ENCODE results near the gene EGFL8.

Gene EGFL8

GRCh38 chr6:32146287-32146686 is 18.1 kb upstream of the EGFL8 start:
- H3K27ac ChIP-seq (ENCODE audit: low read length) = no peak overlapping the region
- TF ChIP-seq EZH2phosphoT487 (IDR thresholded peaks at IDR 0.05; ENCODE audit: low read depth) (no peak), CTCF (IDR thresholded peaks at IDR 0.05; ENCODE audit: low read depth, low read length) (no peak)
- H3K4me2 ChIP-seq (ENCODE audit: low read length) = no peak overlapping the region

GRCh38 chr6:32146687-32147086 is 17.7 kb upstream of the EGFL8 start:
- Histone ChIP-seq H3K27me3 (ENCODE audit: low read depth, low read length) (0 out of 2 replicates have a peak, but pooled peaks cover 5% of the 10 kb centered on the region), H4K20me1 (ENCODE audit: insufficient read depth, low read length) (no peaks in the 10 kb centered on the region), H3K36me3 (replicated peaks; ENCODE audit: low read depth, low read length) (no peaks in the 10 kb centered on the region), H3K4me1 (ENCODE audit: low read length) (no peaks in the 10 kb centered on the region; the same call in 1 of the 2 replicates), H3K27ac (ENCODE audit: low read length) (no peak overlapping the region), H3K4me2 (ENCODE audit: low read length) (no peak overlapping the region), H3K9me3 (ENCODE audit: insufficient read depth, low read length) (no peaks in the 10 kb centered on the region), H3K79me2 (ENCODE audit: low read length) (no peaks in the 10 kb centered on the region), H3K9ac (ENCODE audit: low read length) (no peak overlapping the region), H2AFZ (ENCODE audit: low read depth, low read length) (no peak overlapping the region), H3K4me3 (ENCODE audit: low read length) (no peak overlapping the region)
- TF ChIP-seq EZH2phosphoT487 (IDR thresholded peaks at IDR 0.05; ENCODE audit: low read depth) = no peak
- TF ChIP-seq CTCF (IDR thresholded peaks at IDR 0.05; ENCODE audit: low read depth, low read length) = no peak

More at GRCh38 chr6:32146287-32146686, 18.1 kb upstream of the EGFL8 start:
- H3K27me3 ChIP-seq (ENCODE audit: low read depth, low read length) = 0 out of 2 replicates have a peak, but pooled peaks cover 5% of the 10 kb centered on the region
- H3K9me3 ChIP-seq (ENCODE audit: insufficient read depth, low read length) = no peaks in the 10 kb centered on the region
- no peak overlapping the region for H3K4me3 ChIP-seq (ENCODE audit: low read length)
- H3K9ac ChIP-seq (ENCODE audit: low read length) = no peak overlapping the region
- H4K20me1 ChIP-seq (ENCODE audit: insufficient read depth, low read length) = no peaks in the 10 kb centered on the region
- H3K36me3 ChIP-seq (replicated peaks; ENCODE audit: low read depth, low read length) = no peaks in the 10 kb centered on the region
- H3K79me2 ChIP-seq (ENCODE audit: low read length) = no peaks in the 10 kb centered on the region
- H3K4me1 ChIP-seq (ENCODE audit: low read length) = no peaks in the 10 kb centered on the region; the same call in 1 of the 2 replicates
- H2AFZ ChIP-seq (ENCODE audit: low read depth, low read length) = no peak overlapping the region

DNA sequence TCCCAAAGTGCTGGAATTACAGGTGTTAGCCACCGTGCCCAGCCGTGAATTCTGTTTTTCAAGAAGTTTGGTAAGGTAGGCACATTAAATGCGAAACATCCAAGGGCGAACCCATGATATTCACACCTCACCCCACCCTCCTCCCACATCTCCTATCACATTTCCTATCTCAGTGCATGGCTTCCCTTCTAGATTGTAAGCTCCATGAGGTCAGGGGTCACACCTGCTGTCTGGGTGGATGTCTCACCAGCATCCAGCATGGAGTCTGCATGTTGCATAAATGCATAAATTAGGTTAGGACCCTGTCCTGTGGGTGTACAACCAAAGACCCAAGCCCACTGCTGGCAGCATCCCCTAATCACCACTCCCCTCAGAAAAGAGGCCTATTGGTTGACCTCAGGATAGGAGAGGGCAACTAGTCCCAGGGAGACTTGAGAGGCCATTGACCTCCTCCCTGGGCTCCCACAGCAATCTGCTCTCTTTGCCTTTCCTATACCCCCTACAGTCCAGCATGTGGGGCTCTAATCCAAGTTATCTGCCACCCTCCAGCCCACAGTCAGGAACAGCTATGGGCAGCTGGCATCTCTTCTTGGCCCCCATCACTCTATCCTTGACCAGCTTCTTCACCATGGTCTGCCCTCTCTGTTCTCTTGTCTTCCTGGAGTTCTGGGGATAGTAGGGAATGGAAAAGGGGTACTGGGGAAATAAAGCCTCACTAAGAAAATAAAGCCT is 16.8 kb upstream of the EGFL8 start:
- Histone ChIP-seq H2AFZ (ENCODE audit: low read depth, low read length) (no peak overlapping the region), H3K36me3 (replicated peaks; ENCODE audit: low read depth, low read length) (no peaks in the 10 kb centered on the region), H3K9ac (ENCODE audit: low read length) (no peak overlapping the region), H3K27ac (ENCODE audit: low read length) (no peak overlapping the region), H3K4me2 (ENCODE audit: low read length) (no peak overlapping the region), H3K4me1 (ENCODE audit: low read length) (no peaks in the 10 kb centered on the region), H3K9me3 (ENCODE audit: insufficient read depth, low read length) (no peaks in the 10 kb centered on the region), H3K27me3 (ENCODE audit: low read depth, low read length) (0 out of 2 replicates have a peak, but pooled peaks cover 5% of the 10 kb centered on the region), H3K79me2 (ENCODE audit: low read length) (no peaks in the 10 kb centered on the region), H3K4me3 (ENCODE audit: low read length) (no peak overlapping the region), H4K20me1 (ENCODE audit: insufficient read depth, low read length) (no peaks in the 10 kb centered on the region)
- no peak for TF ChIP-seq EZH2phosphoT487 (IDR thresholded peaks at IDR 0.05; ENCODE audit: low read depth)
- no peak for TF ChIP-seq CTCF (IDR thresholded peaks at IDR 0.05; ENCODE audit: low read depth, low read length)

- Histone ChIP-seq H3K27me3 (ENCODE audit: low read depth, low read length) (0 out of 2 replicates have a peak, but pooled peaks cover 5% of the 10 kb centered on the region), H3K4me2 (ENCODE audit: low read length) (no peak overlapping the region)
Observed at GRCh38 chr6:32148289-32149091, 15.9 kb upstream of the EGFL8 start.

More at GRCh38 chr6:32148289-32149091, 15.9 kb upstream of the EGFL8 start:
- TF ChIP-seq CTCF (IDR thresholded peaks at IDR 0.05; ENCODE audit: low read depth, low read length) (no peak), EZH2phosphoT487 (IDR thresholded peaks at IDR 0.05; ENCODE audit: low read depth) (no peak)
- Histone ChIP-seq H3K27ac (ENCODE audit: low read length) (no peak overlapping the region), H3K4me3 (ENCODE audit: low read length) (no peak overlapping the region), H2AFZ (ENCODE audit: low read depth, low read length) (no peak overlapping the region), H4K20me1 (ENCODE audit: insufficient read depth, low read length) (no peaks in the 10 kb centered on the region), H3K9ac (ENCODE audit: low read length) (no peak overlapping the region), H3K36me3 (replicated peaks; ENCODE audit: low read depth, low read length) (no peaks in the 10 kb centered on the region), H3K79me2 (ENCODE audit: low read length) (no peaks in the 10 kb centered on the region), H3K4me1 (ENCODE audit: low read length) (peaks cover 3% of the 10 kb centered on the region; the same call in 1 of the 2 replicates), H3K9me3 (ENCODE audit: insufficient read depth, low read length) (no peaks in the 10 kb centered on the region)
